ENCODE results near the gene ID3. TPM values are rescaled to one million over a fixed set of nuclear protein-coding genes. Genes with fewer than 3 reads are reported as not detected.

The ID3 gene
- total RNA-seq, 1 experiment from 2014 or later = 119 TPM

GRCh38 chr1:23578997-23579363, 19.7 kb upstream of the ID3 start:
- H2BK5ac ChIP-seq (ENCODE audit: insufficient read length, low read length) = no peak overlapping the region
- no peak overlapping the region for H4K5ac ChIP-seq (ENCODE audit: insufficient read length, low read depth, low read length)
- no peak overlapping the region for H3K27ac ChIP-seq (ENCODE audit: insufficient read length, low read depth, low read length)
- no peak overlapping the region for H4K8ac ChIP-seq (replicated peaks; ENCODE audit: insufficient read length, low read depth, low read length)
- Mint-ChIP-seq H3K27me3 (ENCODE audit: low read depth) (peaks cover 5% of the 10 kb centered on the region), H3K27ac (no peak overlapping the region), H3K4me1 (peaks cover 27 to 28% of the 10 kb centered on the region in 2 experiments), H3K9me3 (peaks cover 3 to 6% of the 10 kb centered on the region in 2 experiments; a peak in 4 of 5 replicates), H3K36me3 (ENCODE audit: insufficient read depth in 1 of 3, low read depth in 3 of 3) (peaks cover 0 to 7% (median 2%) of the 10 kb centered on the region in 3 experiments; a peak in 4 of 7 replicates), H3K4me3 (no peak overlapping the region)
- H2BK15ac ChIP-seq (ENCODE audit: low read depth, low read length) = no peak overlapping the region
- H3K9me3 ChIP-seq (ENCODE audit: control insufficient read depth, low read depth, low read length) = no peaks in the 10 kb centered on the region
- peaks cover 5% of the 10 kb centered on the region; the same call in 1 of the 2 replicates for H3K4me1 ChIP-seq (ENCODE audit: insufficient read depth, low read length)
- no peak overlapping the region for H4K91ac ChIP-seq (ENCODE audit: insufficient read length, low read depth, low read length)
- H2AFZ ChIP-seq (ENCODE audit: low read length) = no peak overlapping the region
- H3K4ac ChIP-seq (ENCODE audit: low read depth, low read length) = no peak overlapping the region
- H3K4me2 ChIP-seq (ENCODE audit: insufficient read depth, insufficient read length, low read length) = no peak overlapping the region
- no peak overlapping the region for H3K9ac ChIP-seq (ENCODE audit: extremely low read depth, insufficient read length, low read length)
- no peak overlapping the region for H2BK20ac ChIP-seq (ENCODE audit: low read depth, low read length, poor library complexity, severe bottlenecking)
- no CpG with 5 or more reads among the region's 6 CpGs for WGBS (ENCODE audit: extremely low coverage, insufficient read length, low lambda C conversion rate)
- H4K20me1 ChIP-seq (ENCODE audit: control insufficient read depth, insufficient read depth, insufficient read length) = no peaks in the 10 kb centered on the region
- no peak overlapping the region for H3K56ac ChIP-seq (ENCODE audit: insufficient read length, low read depth, low read length)
- no peaks in the 10 kb centered on the region for H3K27me3 ChIP-seq (ENCODE audit: insufficient read depth, low read length)
- no peaks in the 10 kb centered on the region for H3K23me2 ChIP-seq (ENCODE audit: insufficient read length, low read depth, low read length, poor library complexity, severe bottlenecking)
- no peaks in the 10 kb centered on the region for H3K79me2 ChIP-seq (ENCODE audit: insufficient read depth, low read length)
- TF ChIP-seq CTCF (conservative IDR thresholded peaks at IDR 0.05) = no peak
- no peak overlapping the region for H2BK12ac ChIP-seq (ENCODE audit: insufficient read length, low read depth, low read length)
- no peaks in the 10 kb centered on the region for H3K79me1 ChIP-seq (ENCODE audit: insufficient read depth, low read depth, low read length, poor library complexity, severe bottlenecking)
- H3T11ph ChIP-seq (ENCODE audit: low read length) = no peak overlapping the region
- no peak for DNase-seq
- H2AK5ac ChIP-seq (ENCODE audit: insufficient read length, low read length) = no peak overlapping the region
- no peak overlapping the region for H3K23ac ChIP-seq (ENCODE audit: insufficient read length, low read depth, low read length)
- H3K14ac ChIP-seq (ENCODE audit: insufficient read depth, low read length) = no peak overlapping the region
- H2BK120ac ChIP-seq (ENCODE audit: low read depth, low read length, poor library complexity, severe bottlenecking) = no peak overlapping the region
- no peak overlapping the region for H3K18ac ChIP-seq (ENCODE audit: insufficient read length, low read depth, low read length)
